SKM-1 (cell line): ENCODE measurements around the gene SYNE2.
"Not testable (repeated sequence)": the region's sequence is repeated elsewhere in the genome, so short reads cannot be mapped to it uniquely, and the experiment has no call there.

ENCODE experiments used
- DNase-seq: peaks from one replicate; lab custom pipeline; 2025; ENCODE audit not compliant: unreplicated experiment; lab: John Stamatoyannopoulos, UW

The SYNE2 gene, protein sequence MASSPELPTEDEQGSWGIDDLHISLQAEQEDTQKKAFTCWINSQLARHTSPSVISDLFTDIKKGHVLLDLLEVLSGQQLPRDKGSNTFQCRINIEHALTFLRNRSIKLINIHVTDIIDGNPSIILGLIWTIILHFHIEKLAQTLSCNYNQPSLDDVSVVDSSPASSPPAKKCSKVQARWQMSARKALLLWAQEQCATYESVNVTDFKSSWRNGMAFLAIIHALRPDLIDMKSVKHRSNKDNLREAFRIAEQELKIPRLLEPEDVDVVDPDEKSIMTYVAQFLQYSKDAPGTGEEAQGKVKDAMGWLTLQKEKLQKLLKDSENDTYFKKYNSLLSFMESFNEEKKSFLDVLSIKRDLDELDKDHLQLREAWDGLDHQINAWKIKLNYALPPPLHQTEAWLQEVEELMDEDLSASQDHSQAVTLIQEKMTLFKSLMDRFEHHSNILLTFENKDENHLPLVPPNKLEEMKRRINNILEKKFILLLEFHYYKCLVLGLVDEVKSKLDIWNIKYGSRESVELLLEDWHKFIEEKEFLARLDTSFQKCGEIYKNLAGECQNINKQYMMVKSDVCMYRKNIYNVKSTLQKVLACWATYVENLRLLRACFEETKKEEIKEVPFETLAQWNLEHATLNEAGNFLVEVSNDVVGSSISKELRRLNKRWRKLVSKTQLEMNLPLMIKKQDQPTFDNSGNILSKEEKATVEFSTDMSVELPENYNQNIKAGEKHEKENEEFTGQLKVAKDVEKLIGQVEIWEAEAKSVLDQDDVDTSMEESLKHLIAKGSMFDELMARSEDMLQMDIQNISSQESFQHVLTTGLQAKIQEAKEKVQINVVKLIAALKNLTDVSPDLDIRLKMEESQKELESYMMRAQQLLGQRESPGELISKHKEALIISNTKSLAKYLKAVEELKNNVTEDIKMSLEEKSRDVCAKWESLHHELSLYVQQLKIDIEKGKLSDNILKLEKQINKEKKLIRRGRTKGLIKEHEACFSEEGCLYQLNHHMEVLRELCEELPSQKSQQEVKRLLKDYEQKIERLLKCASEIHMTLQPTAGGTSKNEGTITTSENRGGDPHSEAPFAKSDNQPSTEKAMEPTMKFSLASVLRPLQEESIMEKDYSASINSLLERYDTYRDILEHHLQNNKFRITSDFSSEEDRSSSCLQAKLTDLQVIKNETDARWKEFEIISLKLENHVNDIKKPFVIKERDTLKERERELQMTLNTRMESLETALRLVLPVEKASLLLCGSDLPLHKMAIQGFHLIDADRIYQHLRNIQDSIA (N-terminal part only)

DNA sequence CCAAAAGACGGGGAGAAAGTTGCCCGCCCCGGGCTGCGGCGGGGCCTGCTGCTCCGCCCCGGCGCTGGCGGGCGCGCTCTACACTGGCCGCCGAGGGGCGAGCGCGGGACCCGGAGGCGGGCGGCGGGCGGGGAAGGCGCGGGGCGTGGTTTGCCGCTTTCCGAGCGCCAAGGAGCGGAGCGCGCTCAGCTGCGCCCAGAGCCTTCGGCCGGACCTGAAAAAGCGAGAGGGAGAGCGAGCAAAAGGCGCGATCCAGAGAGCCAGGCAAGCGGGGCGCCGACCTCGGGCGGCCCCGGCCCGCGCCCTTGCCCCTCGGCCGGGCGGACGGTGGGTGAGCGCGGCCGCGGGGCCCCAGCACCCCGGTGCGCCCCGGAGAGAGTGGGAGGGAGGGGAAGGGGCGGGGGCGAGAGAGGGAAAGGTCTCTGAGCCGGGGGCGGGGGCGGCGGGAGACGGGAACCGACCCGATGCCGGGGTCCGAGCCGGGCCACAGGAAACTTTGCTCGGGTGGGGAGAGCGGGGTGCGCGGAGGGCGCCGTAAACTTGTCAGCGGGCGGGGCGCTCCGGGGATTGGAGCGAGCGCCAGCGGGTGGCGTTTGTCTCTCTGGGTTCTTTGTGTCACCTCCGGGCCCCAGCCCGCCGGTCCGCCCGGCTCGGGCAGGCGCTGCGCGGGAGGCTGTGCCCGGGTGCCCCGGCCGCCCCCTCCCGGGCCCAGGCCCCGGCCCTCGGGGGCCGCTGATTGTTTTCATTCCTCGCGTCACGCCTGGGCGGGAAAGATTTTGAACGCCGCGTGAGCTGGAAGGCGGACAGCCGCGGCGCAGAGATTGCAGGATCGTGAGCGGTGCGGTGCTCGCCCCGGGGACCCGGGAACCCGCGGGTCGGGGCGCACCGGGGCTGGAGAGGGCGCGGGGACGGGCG is at the start of gene SYNE2:
Gene SYNE2, plus strand, starts transcription at position 188 of the 915 bp plus-strand sequence. CDS start 56,145 bp downstream, outside the sequence.
- DNase-seq: no peak

DNA sequence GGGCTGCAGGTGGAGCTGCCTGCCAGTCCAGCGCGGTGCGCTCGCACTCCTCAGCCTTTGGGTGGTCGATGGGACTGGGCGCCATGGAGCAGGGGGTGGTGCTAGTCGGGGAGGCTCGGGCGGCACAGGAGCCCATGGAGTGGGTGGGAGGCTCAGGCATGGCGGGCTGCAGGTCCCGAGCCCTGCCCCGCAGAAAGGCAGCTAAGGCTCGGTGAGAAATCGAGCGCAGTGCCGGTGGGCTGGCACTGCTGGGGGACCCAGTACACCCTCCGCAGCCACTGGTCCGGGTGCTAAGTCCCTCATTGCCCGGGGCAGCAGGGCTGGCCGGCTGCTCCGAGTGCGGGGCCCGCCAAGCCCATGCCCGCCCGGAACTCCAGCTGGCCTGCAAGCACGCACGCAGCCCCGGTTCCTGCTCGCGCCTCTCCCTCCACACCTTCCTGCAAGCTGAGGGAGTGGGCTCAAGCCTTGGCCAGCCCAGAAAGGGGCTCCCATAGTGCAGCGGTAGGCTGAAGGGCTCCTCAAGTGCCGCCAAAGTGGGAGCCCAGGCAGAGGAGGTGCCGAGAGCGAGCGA is 49.5 kb upstream of the SYNE2 start:
- DNase-seq: not testable (repeated sequence)

- DNase-seq: not testable (repeated sequence)
These were observed 46.7 kb upstream of the SYNE2 start for GRCh38 chr14:63806064-63806463.

DNA sequence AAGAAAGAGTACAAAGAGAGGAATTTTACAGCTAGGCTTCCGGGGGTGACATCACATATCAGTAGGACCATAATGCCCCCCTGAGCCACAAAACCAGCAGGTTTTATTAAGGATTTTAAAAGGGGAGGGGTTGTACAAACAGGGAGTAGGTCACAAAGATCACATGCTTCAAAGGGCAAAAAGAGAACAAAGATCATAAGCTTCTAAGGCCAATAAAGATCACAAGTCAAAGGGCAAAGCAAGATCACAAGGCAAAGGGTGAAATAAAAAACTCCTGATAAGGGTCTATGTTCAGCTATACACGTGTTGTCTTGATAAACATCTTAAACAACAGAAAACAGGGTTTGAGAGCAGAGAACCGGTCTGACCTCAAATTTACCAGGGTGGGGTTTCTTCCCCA is 41.1 kb upstream of the SYNE2 start:
- not testable (repeated sequence) for DNase-seq

DNA sequence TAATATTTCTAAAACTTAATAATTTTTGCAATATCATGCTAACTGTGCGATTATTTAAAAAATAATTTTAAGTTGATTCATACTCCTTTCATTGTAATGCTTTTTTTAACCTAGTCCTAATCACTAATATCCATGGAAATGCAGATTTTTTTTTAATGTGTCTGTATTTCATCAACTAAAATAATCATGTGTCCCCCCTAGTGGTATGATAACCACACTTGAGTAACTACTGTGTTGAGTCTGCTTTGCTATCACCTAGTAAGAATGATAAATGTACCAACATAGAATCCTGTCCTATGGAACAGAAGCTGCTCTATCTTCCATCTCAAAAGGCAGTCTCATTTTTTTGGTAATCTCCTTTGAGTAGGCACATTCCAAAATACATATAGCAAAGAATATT is 19.1 kb upstream of the SYNE2 start:
- DNase-seq: no peak

DNA sequence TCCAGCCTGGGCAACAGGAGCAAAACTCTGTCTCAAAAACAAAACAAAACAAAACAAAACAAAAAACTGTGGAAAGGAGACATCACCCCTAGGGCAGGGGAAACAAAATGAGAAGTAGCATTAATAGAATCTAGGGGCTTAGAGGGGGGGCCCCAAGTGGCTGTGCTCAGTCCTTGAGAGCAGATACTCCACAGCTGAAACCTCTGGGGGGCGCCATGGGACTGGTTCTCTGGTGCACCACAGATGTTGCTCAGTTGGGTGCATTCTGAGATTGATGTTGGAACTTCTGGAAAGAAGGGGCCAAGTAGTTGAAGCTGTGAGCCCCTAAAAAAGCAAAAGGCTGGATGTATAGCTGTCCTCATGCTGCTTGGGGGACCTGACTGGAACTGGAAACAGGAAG is 11.8 kb upstream of the SYNE2 start:
- DNase-seq: no peak

GRCh38 chr14:63843796-63844195 is 9.0 kb upstream of the SYNE2 start:
- no peak for DNase-seq

DNA sequence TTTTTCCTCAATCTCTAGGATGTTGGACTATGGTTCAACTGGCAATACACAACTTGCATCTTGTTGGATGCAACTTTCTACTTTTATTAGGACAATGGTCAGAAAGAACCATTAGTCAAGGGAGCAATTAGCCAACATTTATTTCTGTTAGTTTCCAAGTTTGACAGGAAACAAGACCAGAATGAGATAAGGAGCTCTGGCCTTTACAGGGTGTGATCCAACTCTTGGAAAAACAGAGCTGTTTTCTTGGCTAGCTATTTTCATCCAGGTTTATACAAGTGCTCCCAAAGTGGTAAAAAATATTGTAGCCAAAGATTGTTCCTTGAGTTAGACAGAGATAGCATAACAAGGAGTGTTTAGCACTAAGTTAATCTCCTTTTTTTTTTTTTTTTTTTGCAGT is 3.9 kb upstream of the SYNE2 start:
- DNase-seq: no peak

DNA sequence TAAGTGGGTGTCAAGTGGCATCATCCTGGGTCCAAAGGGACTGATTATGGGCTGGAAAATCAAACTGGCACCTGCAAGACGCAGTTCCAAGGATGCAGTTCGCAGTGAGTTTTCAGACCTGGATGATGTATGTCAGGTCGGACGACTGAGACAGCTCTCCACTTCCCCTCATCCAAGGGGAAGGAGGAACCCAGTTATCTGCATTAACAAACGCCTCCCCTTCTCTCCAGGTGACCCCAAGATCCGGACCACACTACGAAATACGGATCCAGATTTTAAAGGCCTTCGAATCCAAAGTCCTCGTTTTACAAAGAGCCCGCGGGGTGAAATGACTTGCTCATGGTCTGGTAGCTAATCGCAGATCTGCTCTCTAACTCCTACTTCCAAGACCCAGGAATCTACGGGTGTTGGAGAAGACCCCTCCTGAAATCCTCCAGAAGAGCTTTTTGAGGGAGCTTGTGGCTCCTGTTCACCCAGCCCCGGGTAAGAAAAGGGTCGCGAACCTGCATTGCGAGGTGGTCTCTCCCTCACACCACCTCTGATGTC is 460 bp upstream of the SYNE2 start:
- no peak for DNase-seq

DNA sequence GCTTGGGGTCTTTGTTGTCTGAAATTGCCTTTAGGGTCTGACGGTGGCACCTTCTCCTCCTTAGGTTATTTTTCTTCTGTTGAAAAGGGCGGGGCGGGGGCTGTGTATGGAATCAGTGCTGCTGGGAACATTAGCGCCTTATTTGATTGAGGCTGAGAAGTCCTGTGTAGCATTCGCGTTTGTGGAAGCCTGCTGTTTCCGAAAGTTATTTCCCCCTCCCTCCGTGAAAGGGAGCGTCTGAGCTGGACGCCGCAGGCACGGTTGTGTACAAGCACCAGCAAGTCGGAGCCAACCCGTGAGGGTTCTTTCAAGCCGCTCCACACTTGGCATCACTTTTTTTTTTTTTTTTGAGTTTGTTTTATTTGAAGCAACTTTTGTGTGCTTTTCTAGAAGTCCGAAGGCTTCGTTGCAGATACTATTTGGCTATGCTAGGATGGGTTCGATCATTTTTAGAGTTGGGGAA is 1.1 kb downstream of the SYNE2 start:
- DNase-seq: no peak

GRCh38 chr14:63854330-63854729 is 1.5 kb downstream of the SYNE2 start:
- no peak for DNase-seq

DNA sequence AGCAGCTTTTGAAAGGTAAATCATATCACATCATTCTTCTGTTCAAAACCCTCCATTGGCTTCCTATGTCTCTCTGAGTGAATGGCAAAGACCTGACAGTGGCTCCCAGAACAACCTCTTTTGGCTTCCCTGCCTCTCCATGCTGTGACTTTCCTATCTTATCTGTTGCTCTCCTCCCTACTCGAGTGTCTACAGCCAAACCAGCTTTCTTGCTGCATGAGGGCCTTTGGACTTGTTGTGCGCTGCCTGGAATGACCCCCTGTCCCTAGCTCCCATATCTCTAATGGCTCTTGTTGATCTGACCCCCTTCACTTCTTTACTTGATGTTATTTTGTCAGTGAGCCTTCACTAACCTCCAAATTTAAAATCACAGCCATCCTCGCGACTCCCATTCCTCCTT is 2.5 kb downstream of the SYNE2 start:
- no peak for DNase-seq

- no peak for DNase-seq
These were observed 4.7 kb downstream of the SYNE2 start for GRCh38 chr14:63857466-63858030.

DNA sequence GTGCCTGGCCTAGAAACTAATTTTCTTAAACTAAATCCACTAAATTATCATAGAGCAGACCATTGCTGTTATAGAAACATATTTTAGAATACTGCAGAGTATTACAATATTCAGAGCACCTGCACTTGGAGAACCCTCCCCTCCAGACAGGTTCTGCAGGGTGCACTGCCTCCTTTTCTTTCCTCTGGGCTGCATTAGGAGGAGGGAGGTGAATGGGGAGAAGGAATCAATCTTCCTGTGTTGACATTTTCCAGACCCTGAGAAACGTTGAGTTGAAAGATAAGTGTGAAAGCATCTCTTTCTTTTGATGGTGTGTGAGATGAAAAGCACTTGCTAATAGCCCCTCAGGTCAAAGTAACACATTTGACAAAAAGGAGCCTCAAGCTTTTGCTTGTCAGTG is 7.3 kb downstream of the SYNE2 start:
- no peak for DNase-seq

DNA sequence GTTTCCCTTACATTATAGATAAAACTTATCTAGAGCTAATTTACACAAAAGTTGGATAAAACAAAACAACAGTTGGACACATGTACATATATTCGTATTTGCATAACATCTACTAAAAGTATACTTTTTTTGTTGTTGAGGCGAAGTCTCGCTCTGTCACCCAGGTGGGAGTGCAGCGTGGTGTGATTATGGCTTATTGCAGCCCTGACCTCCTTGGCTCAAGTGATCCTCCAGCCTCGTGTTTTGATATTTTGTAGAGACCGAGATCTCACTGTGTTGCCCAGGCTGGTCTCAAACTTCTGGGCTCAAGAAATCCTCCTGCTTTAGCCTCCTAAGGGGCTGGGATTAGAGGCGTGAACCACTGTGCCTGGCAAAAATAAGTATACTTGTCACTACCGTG is 9.4 kb downstream of the SYNE2 start:
- DNase-seq: no peak

GRCh38 chr14:63863004-63863403 is 10.2 kb downstream of the SYNE2 start:
- DNase-seq: no peak

- not testable (repeated sequence) for DNase-seq
These were observed 12.0 kb downstream of the SYNE2 start for GRCh38 chr14:63864775-63865174.

DNA sequence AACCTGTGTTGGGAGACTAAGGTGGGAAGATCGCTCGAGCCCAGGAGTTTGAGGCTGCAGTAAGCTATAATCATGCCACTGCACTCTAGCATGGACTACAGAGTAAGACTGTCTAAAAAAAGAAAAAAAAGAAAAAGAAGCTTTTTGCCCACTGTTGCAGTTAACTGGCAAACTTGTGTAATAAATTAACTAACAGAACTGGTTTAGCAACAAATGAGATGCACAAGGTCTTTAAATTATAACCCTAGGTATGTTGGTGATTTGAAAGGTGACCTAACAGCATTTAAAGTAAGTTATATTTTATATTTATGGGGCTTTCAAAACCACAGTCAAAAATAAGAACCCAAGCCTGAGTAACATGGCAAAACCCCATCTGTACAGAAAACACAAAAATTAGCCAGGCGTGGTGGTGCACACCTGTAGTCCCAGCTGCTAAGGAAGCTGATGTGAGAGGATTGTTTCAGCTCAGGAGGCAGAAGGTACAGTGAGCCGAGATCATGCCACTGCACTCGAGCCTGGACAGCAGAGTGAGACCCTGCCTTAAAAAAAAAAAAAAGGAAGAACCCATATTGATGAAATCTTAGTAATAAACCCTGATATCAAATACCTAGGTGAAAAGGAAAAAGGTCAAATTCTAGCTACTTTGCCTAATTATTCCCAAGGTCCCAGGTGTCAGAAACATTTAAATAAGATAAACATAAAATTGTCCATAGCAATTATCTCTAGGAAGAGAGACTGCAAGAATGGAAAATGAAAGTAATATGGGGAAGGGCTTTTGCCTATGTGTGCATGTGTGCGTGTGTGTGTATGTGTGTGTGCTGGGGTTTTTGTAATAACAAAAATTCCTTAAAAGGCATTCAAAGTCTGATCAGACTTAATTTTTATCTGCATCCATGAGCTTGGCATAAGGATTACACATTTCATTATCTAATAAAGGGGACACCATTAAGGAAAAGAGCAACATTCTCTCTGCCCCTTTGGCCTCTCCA is 15.4 kb downstream of the SYNE2 start:
- no peak for DNase-seq
